HepG2 (cell line): ENCODE results near the gene OSR1. TPM values are rescaled to one million over a fixed set of nuclear protein-coding genes. Genes with fewer than 3 reads are reported as not detected.
A peak's percentile ranks its signal among the peaks of the same experiment; 100 is the strongest.

ENCODE experiments used
- AKAP8 ChIP-seq: sonication (generic); formaldehyde crosslinking; IDR thresholded peaks from 2 replicates; pipeline ENCODE4 v1.5.1; 2020; ENCODE audit warnings: mild to moderate bottlenecking, missing genetic modification reagents
- CEBPG ChIP-seq: IDR thresholded peaks from 2 replicates; pipeline ENCODE4 v1.6.1; 2016
- IKZF1 ChIP-seq: fragments of 450-650 bp; IDR thresholded peaks from 2 replicates; pipeline ENCODE4 v1.7.1; 2016
- JDP2 ChIP-seq: sonication (generic); formaldehyde crosslinking; IDR thresholded peaks from 2 replicates; pipeline ENCODE4 v1.8.1; 2022; ENCODE audit warnings: missing genetic modification reagents, borderline replicate concordance
- JUN ChIP-seq: sonication (generic); formaldehyde crosslinking; IDR thresholded peaks from 2 replicates; pipeline ENCODE4 v1.4.0; 2020; ENCODE audit warnings: mild to moderate bottlenecking, missing genetic modification reagents
- POGZ ChIP-seq: sonication (generic); formaldehyde crosslinking; IDR thresholded peaks from 2 replicates; pipeline ENCODE4 v1.4.0; 2020; ENCODE audit warnings: mild to moderate bottlenecking, missing genetic modification reagents
- POLR2G ChIP-seq: fragments of 200-400 bp; formaldehyde crosslinking; IDR thresholded peaks from 2 replicates; pipeline ENCODE4 v1.6.1; 2018; ENCODE audit warnings: mild to moderate bottlenecking, low read depth, low read length, moderate library complexity
- TARDBP ChIP-seq: sonication (generic); formaldehyde crosslinking; IDR thresholded peaks from 2 replicates; pipeline ENCODE4 v1.8.0; 2022; ENCODE audit warnings: mild to moderate bottlenecking, missing genetic modification reagents
- ZC3H4 ChIP-seq: sonication (generic); formaldehyde crosslinking; IDR thresholded peaks from 2 replicates; pipeline ENCODE4 v1.4.0; 2020; ENCODE audit warnings: missing genetic modification reagents, borderline replicate concordance
- ZNF292 ChIP-seq: sonication (generic); formaldehyde crosslinking; IDR thresholded peaks from 2 replicates; pipeline ENCODE4 v1.8.1; 2022; ENCODE audit warnings: mild to moderate bottlenecking, low read depth, missing genetic modification reagents, borderline replicate concordance
- polyA plus RNA-seq, 8 experiments: library from polyadenylated mRNA; depleted of rRNA in 3 of 8; stranded (reverse) in 7 of 8; unstranded in 1 of 8; fragments of >200 nt; fragmentation: Illumina TruSeq in 4 of 8; extraction: Trizol in 4 of 8; gene quantifications; 2 replicates each; pipeline versions ENCODE4 v1.2.1 to v1.2.3, GENCODE V29; 2011 to 2016; ENCODE audit warnings: low read depth in 4 of 8, missing spikeins in 1 of 8, mixed read lengths in 1 of 8; ENCODE audit not compliant: insufficient read depth in 1 of 8
- total RNA-seq, 5 experiments: library from RNA; depleted of rRNA; stranded (reverse); fragments of >200 nt; fragmentation: Illumina TruSeq; extraction: Trizol; gene quantifications; 2 replicates each; pipeline ENCODE4 v1.2.3, GENCODE V29; 2016; ENCODE audit warnings: low read depth in 1 of 5
- TF ChIP-seq, protein P1 (sequence below): sonication (generic); formaldehyde crosslinking; IDR thresholded peaks from 2 replicates; pipeline ENCODE4 v1.5.0; 2020; ENCODE audit warnings: missing genetic modification reagents, mild to moderate bottlenecking, borderline replicate concordance
- TF ChIP-seq, protein P2 (sequence below): sonication (generic); formaldehyde crosslinking; IDR thresholded peaks from 2 replicates; pipeline ENCODE4 v1.5.0; 2020; ENCODE audit warnings: missing genetic modification reagents, mild to moderate bottlenecking, borderline replicate concordance
- TF ChIP-seq, protein P3 (sequence below): sonication (generic); formaldehyde crosslinking; IDR thresholded peaks from 2 replicates; pipeline ENCODE4 v1.5.0; 2020; ENCODE audit warnings: mild to moderate bottlenecking, missing genetic modification reagents, moderate library complexity
- TF ChIP-seq, protein P4 (sequence below), 2 experiments: sonication (generic) in 1 of 2; formaldehyde crosslinking in 1 of 2; IDR thresholded peaks; 2 replicates each; pipeline versions ENCODE4 v1.4.0 to v1.6.1; 2018 to 2020; ENCODE audit warnings: missing genetic modification reagents in 2 of 2, borderline replicate concordance in 1 of 2, low read depth in 1 of 2, mild to moderate bottlenecking in 1 of 2, missing biosample characterization in 1 of 2
- TF ChIP-seq, protein P5 (sequence below): sonication (generic); formaldehyde crosslinking; IDR thresholded peaks from 2 replicates; pipeline ENCODE4 v1.5.0; 2020; ENCODE audit warnings: mild to moderate bottlenecking, missing genetic modification reagents
- TF ChIP-seq, protein P6 (sequence below): sonication (generic); formaldehyde crosslinking; IDR thresholded peaks from 2 replicates; pipeline ENCODE4 v1.9.0; 2021; ENCODE audit warnings: missing genetic modification reagents, mild to moderate bottlenecking, borderline replicate concordance
- TF ChIP-seq, protein P7 (sequence below): sonication (generic); formaldehyde crosslinking; IDR thresholded peaks from 2 replicates; pipeline ENCODE4 v1.5.1; 2020; ENCODE audit warnings: missing genetic modification reagents, mild to moderate bottlenecking, borderline replicate concordance

The OSR1 gene
- total and polyA plus RNA-seq, 2 of the 13 experiments (the other 11 are each of a cell fraction or from before 2014, with no cell fraction given), result 0.63 to 1.1 TPM

DNA sequence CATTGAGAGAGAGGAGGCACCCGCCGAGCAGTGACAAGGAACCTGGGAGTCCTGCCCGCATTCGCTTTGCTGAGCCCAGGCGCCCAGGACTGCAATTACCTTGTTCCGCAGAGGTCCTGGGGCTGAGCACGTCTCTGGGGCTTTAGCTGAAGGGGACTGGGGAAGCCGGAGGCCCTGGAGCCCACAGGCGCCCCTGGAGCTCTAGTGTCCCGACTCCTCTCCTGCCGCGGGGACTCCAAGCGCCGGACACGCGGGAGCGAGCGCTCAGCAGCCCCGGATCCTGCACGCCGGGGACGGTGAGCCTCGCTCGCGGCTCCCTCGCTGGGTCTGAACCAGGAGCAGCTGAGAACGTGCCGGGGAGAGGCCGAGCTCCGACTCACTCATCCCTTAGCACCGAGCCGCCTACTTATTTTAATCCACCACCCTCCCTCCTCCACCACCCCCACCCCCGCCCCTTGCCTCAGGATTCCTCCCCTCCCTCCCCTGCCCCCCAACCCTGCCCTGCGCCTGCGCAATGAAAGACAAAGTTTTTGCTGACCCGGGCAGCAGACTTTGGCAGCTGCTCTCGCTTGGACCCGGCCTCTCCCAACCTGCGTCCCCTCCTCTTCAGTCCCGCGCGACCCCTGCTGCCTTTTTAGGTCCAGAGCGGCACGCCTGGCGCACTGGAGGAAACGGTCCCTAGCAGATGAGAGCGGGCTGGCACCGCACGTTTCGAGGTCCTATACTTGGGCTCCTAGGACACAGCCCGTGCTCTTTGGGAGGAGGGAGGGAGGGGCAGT lies at the start of gene OSR1 (continued):
- no peak for TF ChIP-seq CEBPG (CRISPR knock-in tag)
- TF ChIP-seq, protein P1, sequence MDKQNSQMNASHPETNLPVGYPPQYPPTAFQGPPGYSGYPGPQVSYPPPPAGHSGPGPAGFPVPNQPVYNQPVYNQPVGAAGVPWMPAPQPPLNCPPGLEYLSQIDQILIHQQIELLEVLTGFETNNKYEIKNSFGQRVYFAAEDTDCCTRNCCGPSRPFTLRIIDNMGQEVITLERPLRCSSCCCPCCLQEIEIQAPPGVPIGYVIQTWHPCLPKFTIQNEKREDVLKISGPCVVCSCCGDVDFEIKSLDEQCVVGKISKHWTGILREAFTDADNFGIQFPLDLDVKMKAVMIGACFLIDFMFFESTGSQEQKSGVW (CRISPR knock-in tag), result no peak
- no peak for TF ChIP-seq JUN
- TF ChIP-seq, protein P2, sequence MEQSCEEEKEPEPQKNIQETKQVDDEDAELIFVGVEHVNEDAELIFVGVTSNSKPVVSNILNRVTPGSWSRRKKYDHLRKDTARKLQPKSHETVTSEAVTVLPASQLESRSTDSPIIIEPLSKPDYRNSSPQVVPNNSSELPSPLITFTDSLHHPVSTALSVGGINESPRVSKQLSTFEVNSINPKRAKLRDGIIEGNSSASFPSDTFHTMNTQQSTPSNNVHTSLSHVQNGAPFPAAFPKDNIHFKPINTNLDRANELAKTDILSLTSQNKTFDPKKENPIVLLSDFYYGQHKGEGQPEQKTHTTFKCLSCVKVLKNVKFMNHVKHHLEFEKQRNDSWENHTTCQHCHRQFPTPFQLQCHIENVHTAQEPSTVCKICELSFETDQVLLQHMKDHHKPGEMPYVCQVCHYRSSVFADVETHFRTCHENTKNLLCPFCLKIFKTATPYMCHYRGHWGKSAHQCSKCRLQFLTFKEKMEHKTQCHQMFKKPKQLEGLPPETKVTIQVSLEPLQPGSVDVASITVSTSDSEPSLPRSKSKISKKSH (CRISPR knock-in tag), result peak; percentile 16; the same call in 1 of the 2 replicates
- TF ChIP-seq, protein P3, sequence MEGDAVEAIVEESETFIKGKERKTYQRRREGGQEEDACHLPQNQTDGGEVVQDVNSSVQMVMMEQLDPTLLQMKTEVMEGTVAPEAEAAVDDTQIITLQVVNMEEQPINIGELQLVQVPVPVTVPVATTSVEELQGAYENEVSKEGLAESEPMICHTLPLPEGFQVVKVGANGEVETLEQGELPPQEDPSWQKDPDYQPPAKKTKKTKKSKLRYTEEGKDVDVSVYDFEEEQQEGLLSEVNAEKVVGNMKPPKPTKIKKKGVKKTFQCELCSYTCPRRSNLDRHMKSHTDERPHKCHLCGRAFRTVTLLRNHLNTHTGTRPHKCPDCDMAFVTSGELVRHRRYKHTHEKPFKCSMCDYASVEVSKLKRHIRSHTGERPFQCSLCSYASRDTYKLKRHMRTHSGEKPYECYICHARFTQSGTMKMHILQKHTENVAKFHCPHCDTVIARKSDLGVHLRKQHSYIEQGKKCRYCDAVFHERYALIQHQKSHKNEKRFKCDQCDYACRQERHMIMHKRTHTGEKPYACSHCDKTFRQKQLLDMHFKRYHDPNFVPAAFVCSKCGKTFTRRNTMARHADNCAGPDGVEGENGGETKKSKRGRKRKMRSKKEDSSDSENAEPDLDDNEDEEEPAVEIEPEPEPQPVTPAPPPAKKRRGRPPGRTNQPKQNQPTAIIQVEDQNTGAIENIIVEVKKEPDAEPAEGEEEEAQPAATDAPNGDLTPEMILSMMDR (CRISPR knock-in tag), result peak; percentile 65
- TF ChIP-seq, protein P4, sequence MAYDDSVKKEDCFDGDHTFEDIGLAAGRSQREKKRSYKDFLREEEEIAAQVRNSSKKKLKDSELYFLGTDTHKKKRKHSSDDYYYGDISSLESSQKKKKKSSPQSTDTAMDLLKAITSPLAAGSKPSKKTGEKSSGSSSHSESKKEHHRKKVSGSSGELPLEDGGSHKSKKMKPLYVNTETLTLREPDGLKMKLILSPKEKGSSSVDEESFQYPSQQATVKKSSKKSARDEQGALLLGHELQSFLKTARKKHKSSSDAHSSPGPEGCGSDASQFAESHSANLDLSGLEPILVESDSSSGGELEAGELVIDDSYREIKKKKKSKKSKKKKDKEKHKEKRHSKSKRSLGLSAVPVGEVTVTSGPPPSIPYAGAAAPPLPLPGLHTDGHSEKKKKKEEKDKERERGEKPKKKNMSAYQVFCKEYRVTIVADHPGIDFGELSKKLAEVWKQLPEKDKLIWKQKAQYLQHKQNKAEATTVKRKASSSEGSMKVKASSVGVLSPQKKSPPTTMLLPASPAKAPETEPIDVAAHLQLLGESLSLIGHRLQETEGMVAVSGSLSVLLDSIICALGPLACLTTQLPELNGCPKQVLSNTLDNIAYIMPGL (CRISPR knock-in tag; IDR thresholded peaks at IDR 0.05; ENCODE audit: borderline replicate concordance in 1 of 2, low read depth in 1 of 2), result peak in 1 of 2 experiments; percentile 57; a peak in 2 of 4 replicates
- TF ChIP-seq IKZF1, result no peak
- TF ChIP-seq ZC3H4 (CRISPR knock-in tag), result no peak
- TF ChIP-seq JDP2, result no peak; the same call in 1 of the 2 replicates
- TF ChIP-seq, protein P5, sequence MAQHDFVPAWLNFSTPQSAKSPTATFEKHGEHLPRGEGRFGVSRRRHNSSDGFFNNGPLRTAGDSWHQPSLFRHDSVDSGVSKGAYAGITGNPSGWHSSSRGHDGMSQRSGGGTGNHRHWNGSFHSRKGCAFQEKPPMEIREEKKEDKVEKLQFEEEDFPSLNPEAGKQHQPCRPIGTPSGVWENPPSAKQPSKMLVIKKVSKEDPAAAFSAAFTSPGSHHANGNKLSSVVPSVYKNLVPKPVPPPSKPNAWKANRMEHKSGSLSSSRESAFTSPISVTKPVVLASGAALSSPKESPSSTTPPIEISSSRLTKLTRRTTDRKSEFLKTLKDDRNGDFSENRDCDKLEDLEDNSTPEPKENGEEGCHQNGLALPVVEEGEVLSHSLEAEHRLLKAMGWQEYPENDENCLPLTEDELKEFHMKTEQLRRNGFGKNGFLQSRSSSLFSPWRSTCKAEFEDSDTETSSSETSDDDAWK (CRISPR knock-in tag), result no peak
- 0 out of 2 replicates have a peak, but pooled peaks have one; percentile 33 for TF ChIP-seq POLR2G
- TF ChIP-seq POGZ (CRISPR knock-in tag), result 0 out of 2 replicates have a peak, but pooled peaks have one; percentile 17
- TF ChIP-seq, protein P6, sequence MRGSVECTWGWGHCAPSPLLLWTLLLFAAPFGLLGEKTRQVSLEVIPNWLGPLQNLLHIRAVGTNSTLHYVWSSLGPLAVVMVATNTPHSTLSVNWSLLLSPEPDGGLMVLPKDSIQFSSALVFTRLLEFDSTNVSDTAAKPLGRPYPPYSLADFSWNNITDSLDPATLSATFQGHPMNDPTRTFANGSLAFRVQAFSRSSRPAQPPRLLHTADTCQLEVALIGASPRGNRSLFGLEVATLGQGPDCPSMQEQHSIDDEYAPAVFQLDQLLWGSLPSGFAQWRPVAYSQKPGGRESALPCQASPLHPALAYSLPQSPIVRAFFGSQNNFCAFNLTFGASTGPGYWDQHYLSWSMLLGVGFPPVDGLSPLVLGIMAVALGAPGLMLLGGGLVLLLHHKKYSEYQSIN (CRISPR knock-in tag), result no peak
- TF ChIP-seq, protein P7, sequence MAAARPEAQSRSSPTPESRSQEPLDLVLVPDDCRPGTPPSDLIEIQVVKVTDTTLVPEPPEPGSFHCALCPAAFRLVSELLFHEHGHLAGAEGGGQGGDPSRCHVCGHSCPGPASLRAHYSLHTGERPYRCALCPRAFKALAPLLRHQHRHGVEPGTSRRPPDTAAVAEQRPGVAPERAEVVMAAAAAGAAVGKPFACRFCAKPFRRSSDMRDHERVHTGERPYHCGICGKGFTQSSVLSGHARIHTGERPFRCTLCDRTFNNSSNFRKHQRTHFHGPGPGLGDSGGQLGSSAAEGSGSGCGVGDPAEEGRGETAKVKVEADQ, result no peak
- no peak for TF ChIP-seq AKAP8 (CRISPR knock-in tag)
- TF ChIP-seq TARDBP (CRISPR knock-in tag), result no peak
- TF ChIP-seq ZNF292 (CRISPR knock-in tag), result peak; percentile 39; the same call in 1 of the 2 replicates
